Sigmoid colon (tissue), 4 donors: ENCODE results near the gene CACNB3.

Source experiments
- CTCF ChIP-seq, 4 experiments: fragments of 450-650 bp in 3 of 4; fragments of 200-600 bp in 1 of 4; IDR thresholded peaks; one replicate each; pipeline ENCODE4 v1.5.1; 2016 to 2019; ENCODE audit warnings: antibody characterized with exemption in 4 of 4, mild to moderate bottlenecking in 3 of 4, moderate library complexity in 2 of 4
- EP300 ChIP-seq, 4 donors: sonication (generic); formaldehyde crosslinking; IDR thresholded peaks; one replicate each; pipeline ENCODE4 v1.6.1; 2017; ENCODE audit warnings: antibody characterized with exemption in 4 of 4
- POLR2A ChIP-seq, 2 donors: fragments of 450-650 bp; IDR thresholded peaks; one replicate each; pipeline ENCODE4 v1.6.1; 2016; ENCODE audit warnings: antibody characterized with exemption in 2 of 2, mild to moderate bottlenecking in 2 of 2, moderate library complexity in 2 of 2

GRCh38 chr12:48794870-48795269 is 23.4 kb upstream of the CACNB3 start:
- no peak for TF ChIP-seq CTCF (IDR thresholded peaks at IDR 0.05)
- TF ChIP-seq POLR2A (IDR thresholded peaks at IDR 0.05) = no peak
- no peak for TF ChIP-seq EP300 (IDR thresholded peaks at IDR 0.05)
